Measurements from ENCODE around the gene TTBK2. TPM values are rescaled to one million over a fixed set of nuclear protein-coding genes. Genes with fewer than 3 reads are reported as not detected.

TTBK2 gene
- total RNA-seq, 4 donors from 2014 or later, result 7.9 to 78.2 (median 18.2) TPM

GRCh38 chr15:42736178-42736792 lies 184.3 kb downstream of the TTBK2 start:
- Histone ChIP-seq H3K4me1 (peaks cover 0 to 18% (median 16%) of the 10 kb centered on the region in 4 donors), H3K27ac (peak overlapping the region; percentile 91 to 95 (median 92)), H3K27me3 (no peaks in the 10 kb centered on the region), H3K9me3 (no peaks in the 10 kb centered on the region), H3K36me3 (peaks cover 0 to 6% (median 2%) of the 10 kb centered on the region in 4 donors), H3K4me3 (peak overlapping the region; percentile 43 to 91 (median 85))
- in situ Hi-C loops (cut with MboI; ENCODE audit: low pct_ligation_motif_present in 1 of 4, low pct_unique_long_range_greater_than_20kb in 1 of 4, low sequenced_read_pairs in 3 of 4), result loop anchor here in 3 of 4 donors (10.0 to 25.0 kb wide), 2 partner anchors 176 to 189 kb away; partner anchors contain the start of gene TTBK2 (in 3 of the 3)
- no peak for DNase-seq
- intact Hi-C loops (cut with DNase I; ENCODE audit: low total_unique reads), result no loop called here
- 4% methylated on average over 16 of the region's 55 CpGs; no CpG with 5 or more reads in 1 of the 2 donors for WGBS, 2 donors (ENCODE audit: low coverage in 1 of 2)
- no peak for TF ChIP-seq CTCF (IDR thresholded peaks at IDR 0.05)
- no peak for TF ChIP-seq POLR2A (IDR thresholded peaks at IDR 0.05)
- no peak for TF ChIP-seq POLR2AphosphoS5 (IDR thresholded peaks at IDR 0.05)
- TF ChIP-seq EP300 (IDR thresholded peaks at IDR 0.05; ENCODE audit: low read depth), result no peak

- in situ Hi-C loops (cut with MboI; ENCODE audit: low pct_ligation_motif_present in 1 of 4, low pct_unique_long_range_greater_than_20kb in 1 of 4, low sequenced_read_pairs in 3 of 4), result loop anchor here in 3 of 4 donors (10.0 to 25.0 kb wide), 2 partner anchors 177 to 189 kb away; partner anchors contain the start of gene TTBK2 (in 3 of the 3)
Measured at GRCh38 chr15:42735382-42736165, 185.0 kb downstream of the TTBK2 start.

GRCh38 chr15:42734076-42734672 lies 186.4 kb downstream of the TTBK2 start:
- H3K4me3 ChIP-seq, result no peak overlapping the region
- no peaks in the 10 kb centered on the region for H3K9me3 ChIP-seq
- H3K27me3 ChIP-seq, result no peaks in the 10 kb centered on the region
- H3K36me3 ChIP-seq, result peaks cover 0 to 24% (median 8%) of the 10 kb centered on the region in 4 donors
- TF ChIP-seq EP300 (IDR thresholded peaks at IDR 0.05; ENCODE audit: low read depth) (no peak), POLR2AphosphoS5 (IDR thresholded peaks at IDR 0.05) (no peak), POLR2A (IDR thresholded peaks at IDR 0.05) (no peak)
- intact Hi-C loops (cut with DNase I; ENCODE audit: low total_unique reads) (no loop called here), in situ Hi-C loops (cut with MboI; ENCODE audit: low pct_ligation_motif_present in 1 of 4, low pct_unique_long_range_greater_than_20kb in 1 of 4, low sequenced_read_pairs in 3 of 4) (loop anchor here in 3 of 4 donors (10.0 to 25.0 kb wide), 2 partner anchors 178 to 191 kb away; partner anchors contain the start of gene TTBK2 (in 3 of the 3))
- DNase-seq, result no peak
- H3K4me1 ChIP-seq, result peaks cover 0 to 18% (median 16%) of the 10 kb centered on the region in 4 donors
- H3K27ac ChIP-seq, result no peak overlapping the region
- 87 to 98% methylated on average over 4 to 6 of the region's 6 CpGs for WGBS, 2 donors (ENCODE audit: low coverage in 1 of 2)

More at GRCh38 chr15:42735382-42736165, 185.0 kb downstream of the TTBK2 start:
- Histone ChIP-seq H3K4me1 (peaks cover 0 to 18% (median 16%) of the 10 kb centered on the region in 4 donors), H3K4me3 (peak overlapping the region; percentile 43 to 91 (median 85)), H3K27me3 (no peaks in the 10 kb centered on the region), H3K9me3 (no peaks in the 10 kb centered on the region), H3K27ac (peak overlapping the region in 1 of 4 donors; percentile 91), H3K36me3 (peaks cover 0 to 13% (median 2%) of the 10 kb centered on the region in 4 donors)
- WGBS, 2 donors (ENCODE audit: low coverage in 1 of 2), result 84 to 88% methylated on average over 5 to 19 of the region's 19 CpGs
- intact Hi-C loops (cut with DNase I; ENCODE audit: low total_unique reads), result no loop called here
- TF ChIP-seq POLR2AphosphoS5 (IDR thresholded peaks at IDR 0.05), result no peak
- no peak for TF ChIP-seq EP300 (IDR thresholded peaks at IDR 0.05; ENCODE audit: low read depth)
- TF ChIP-seq POLR2A (IDR thresholded peaks at IDR 0.05), result no peak
- TF ChIP-seq CTCF (IDR thresholded peaks at IDR 0.05), result no peak
- DNase-seq, result no peak

DNA sequence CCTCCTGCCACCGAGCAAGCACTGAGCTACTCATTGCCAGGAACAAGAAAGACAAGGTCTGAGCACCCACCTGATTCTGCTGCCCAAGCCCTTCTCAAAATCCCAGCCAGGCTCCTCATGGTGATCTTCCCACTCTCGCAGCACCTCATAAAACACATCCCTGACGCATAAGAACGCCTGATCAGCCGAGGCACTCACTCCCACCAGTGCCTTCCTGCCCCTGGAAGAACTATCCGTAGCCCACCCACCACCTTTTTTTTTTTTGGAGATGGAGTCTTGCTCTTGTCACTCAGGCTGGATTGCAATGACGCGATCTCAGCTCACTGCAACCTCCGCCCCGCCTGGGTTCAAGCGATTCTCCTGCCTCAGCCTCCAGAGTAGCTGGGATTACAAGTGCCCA lies 187.6 kb downstream of the TTBK2 start:
- TF ChIP-seq CTCF (IDR thresholded peaks at IDR 0.05) (no peak), POLR2A (IDR thresholded peaks at IDR 0.05) (no peak), POLR2AphosphoS5 (IDR thresholded peaks at IDR 0.05) (no peak), EP300 (IDR thresholded peaks at IDR 0.05; ENCODE audit: low read depth) (no peak)
- intact Hi-C loops (cut with DNase I; ENCODE audit: low total_unique reads), result no loop called here
- Histone ChIP-seq H3K4me1 (peaks cover 0 to 18% (median 16%) of the 10 kb centered on the region in 4 donors), H3K27me3 (no peaks in the 10 kb centered on the region), H3K27ac (no peak overlapping the region), H3K36me3 (peaks cover 0 to 32% (median 10%) of the 10 kb centered on the region in 4 donors), H3K9me3 (no peaks in the 10 kb centered on the region), H3K4me3 (no peak overlapping the region)
- DNase-seq, result no peak
- in situ Hi-C loops (cut with MboI; ENCODE audit: low pct_ligation_motif_present in 1 of 4, low pct_unique_long_range_greater_than_20kb in 1 of 4, low sequenced_read_pairs in 3 of 4), result loop anchor here in 3 of 4 donors (10.0 to 25.0 kb wide), 2 partner anchors 179 to 192 kb away; partner anchors contain the start of gene TTBK2 (in 3 of the 3)
- 93 to 94% methylated on average over 5 to 11 of the region's 11 CpGs for WGBS, 2 donors (ENCODE audit: low coverage in 1 of 2)

Data from transverse colon (tissue), 4 donors.